GM19324 (cell line): Measurements from ENCODE around the gene NAALADL2.
"Not testable (repeated sequence)": the region's sequence is repeated elsewhere in the genome, so short reads cannot be mapped to it uniquely, and the experiment has no call there.

Experiments used
- ATAC-seq: cut with Tn5 transposase; IDR thresholded peaks from one replicate; pipeline ENCODE4 v1.9.1; 2021; ENCODE audit warnings: mild to moderate bottlenecking, moderate library complexity; ENCODE audit not compliant: unreplicated experiment, low FRiP score

Gene NAALADL2

DNA sequence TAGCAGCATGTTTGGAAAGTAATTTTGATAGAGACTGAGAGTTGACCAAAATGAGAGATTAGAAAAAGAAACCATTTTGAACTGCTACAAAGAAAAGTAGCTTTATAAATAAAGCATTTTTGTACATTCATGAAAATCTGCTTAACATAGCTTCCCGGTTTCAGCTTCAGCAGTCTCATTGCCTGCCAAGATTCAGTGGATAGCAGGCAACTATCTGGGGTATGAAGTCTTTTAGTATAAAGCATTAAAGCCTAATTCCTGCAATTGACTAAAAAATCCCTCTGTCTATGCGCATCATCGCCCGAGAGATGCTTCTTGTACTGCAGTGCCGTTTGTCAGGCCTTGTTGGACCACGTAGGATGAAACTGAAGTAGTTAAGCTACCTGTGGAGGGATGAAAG, 588.4 kb downstream of the NAALADL2 start:
- no peak for ATAC-seq

DNA sequence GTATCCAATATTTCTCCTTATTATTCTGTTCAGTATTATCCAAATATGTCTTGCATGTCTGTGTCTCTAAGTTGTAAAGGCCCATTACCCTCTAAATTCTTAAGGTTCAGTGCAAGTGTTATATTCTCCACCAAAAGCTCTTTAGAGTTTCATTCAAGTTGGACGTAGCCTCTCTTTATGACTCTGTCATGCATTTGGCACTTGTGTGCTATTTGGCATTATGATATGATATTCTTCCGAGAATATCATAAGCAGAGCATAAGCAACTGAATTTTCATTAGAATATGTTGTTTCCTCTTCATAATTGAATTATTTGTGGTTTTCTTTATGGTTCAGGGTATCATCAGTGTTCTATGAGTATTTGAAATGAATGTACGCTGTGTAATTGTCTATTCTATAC, 594.2 kb downstream of the NAALADL2 start:
- no peak for ATAC-seq

DNA sequence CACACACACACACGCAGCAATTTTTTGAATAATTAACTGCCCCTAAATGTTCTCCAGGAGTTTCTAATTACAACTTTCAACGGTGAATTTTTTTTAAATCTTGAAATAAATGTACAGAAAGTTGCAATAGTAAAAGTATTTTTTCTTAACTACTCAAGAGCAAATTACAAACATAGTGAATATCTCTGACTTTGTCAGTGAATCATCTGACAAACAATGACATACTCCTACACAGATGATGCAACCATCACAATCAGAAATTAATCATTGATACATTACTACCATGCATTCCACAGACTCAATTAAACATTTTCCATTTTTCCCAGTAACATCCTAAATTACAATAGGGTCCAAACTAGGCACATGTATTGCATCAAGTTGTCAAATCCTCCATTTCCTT, 597.3 kb downstream of the NAALADL2 start:
- no peak for ATAC-seq

DNA sequence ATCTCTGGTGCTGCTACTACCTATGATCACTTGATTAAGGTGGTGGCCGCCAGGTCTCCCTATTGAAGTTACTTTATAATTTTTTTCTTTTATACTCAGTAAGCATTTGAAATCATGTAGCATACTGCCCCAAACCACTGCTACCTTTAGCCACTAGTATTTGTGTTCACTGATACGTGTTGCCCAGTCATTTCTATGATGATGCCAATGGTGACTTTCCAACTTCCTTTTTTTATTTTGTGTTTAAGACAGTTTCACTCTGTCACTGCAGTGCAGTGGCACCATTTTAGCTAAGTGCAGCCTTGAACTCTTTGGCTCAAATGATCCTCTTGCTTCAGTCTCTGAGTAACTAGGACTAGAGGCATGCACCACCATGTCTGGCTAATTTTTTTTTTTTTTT, 598.2 kb downstream of the NAALADL2 start:
- no peak for ATAC-seq

DNA sequence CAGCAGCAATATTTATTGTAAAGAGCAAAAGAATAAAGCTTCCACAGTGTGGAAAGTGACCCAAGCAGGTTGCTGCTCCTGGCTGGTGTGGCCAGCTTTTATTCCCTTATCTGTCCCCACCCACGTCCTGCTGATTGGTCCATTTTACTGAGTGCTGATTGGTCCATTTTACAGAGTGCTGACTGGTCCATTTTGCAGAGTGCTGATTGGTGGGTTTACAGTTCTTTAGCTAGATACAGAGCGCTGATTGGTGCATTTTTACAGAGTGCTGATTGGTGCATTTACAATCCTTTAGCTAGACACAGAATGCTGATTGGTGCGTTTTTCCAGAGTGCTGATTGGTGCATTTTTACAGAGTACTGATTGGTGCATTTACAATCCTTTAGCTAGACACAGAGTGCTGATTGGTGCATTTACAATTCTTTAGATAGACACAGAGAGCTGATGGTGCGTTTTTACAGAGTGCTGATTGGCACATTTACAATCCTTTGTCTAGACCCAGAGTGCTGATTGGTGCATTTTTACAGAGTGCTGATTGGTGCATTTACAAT, 601.8 kb downstream of the NAALADL2 start:
- not testable (repeated sequence) for ATAC-seq

DNA sequence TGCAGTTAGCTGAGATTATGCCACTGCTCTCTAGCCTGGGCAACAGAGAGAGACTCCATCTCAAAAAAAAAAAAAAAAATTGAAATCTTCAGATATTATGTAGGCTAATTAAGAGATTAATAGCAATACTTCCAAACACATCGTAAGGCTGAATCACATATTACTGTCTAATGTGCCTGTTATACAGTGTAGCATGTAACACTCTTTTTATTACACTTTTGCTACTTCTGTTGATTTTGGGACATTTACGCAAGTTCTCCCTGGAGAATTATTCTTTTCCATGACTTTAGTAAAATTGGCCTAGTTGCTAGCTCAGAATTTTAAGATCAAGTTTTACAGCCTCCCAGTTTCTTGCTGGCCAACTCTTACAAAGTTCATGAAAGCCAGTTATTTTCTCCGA, 605.2 kb downstream of the NAALADL2 start:
- no peak for ATAC-seq

DNA sequence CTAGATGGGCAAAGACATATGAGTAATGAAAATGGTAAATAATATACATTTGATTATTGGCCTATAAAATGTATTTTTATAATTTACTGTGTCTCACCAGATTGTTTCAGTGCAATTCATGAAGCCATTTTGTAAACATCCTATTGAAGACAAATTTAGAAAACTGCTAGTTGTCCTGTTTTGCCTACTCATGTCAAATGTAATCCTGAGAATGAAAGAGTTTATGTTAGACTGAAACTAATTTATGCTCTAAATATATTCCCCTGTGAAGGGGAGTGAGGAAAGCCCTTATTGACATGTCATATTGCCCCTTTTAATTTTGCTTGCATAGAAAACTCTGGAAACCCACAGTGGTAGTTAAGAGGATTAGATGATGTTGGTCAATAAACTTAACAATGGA, 610.0 kb downstream of the NAALADL2 start:
- no peak for ATAC-seq

DNA sequence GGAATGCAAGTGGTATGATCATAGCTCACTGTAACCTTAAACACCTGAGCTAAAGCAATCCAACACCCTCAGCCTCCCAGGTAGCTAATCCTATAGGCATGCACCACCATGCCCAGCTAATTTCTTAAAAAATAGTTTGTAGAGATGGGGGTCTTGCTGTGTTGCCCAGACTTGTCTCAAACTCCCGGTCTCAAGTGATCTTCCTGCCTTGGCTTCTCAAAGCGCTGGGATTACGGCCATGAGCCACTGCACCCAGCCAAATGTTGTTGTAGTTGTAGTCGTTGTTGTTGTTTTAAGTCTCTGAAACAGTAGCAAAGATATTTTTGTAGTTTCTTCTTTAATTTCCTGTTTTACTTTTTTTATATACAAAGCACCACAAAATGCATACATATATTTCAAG, 616.6 kb downstream of the NAALADL2 start:
- no peak for ATAC-seq

DNA sequence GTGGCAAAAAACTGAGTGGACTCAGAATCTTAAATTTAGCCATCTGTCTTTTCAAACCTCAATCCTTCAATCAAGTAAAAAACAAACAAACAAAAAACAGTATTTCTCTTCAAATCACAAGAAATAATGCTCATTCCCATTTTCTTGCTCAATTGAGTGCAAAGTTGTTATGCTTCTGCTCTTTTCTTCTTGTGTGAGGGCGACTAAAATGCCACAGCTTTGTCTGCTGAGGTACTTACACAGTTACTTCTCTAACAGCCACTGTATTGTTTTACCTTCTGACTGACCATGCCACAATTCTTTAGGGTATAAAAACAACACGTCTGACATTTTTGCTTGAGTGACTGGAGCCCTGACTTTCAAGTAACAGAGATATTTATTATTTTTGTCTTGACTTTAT, 617.4 kb downstream of the NAALADL2 start:
- ATAC-seq, result no peak

DNA sequence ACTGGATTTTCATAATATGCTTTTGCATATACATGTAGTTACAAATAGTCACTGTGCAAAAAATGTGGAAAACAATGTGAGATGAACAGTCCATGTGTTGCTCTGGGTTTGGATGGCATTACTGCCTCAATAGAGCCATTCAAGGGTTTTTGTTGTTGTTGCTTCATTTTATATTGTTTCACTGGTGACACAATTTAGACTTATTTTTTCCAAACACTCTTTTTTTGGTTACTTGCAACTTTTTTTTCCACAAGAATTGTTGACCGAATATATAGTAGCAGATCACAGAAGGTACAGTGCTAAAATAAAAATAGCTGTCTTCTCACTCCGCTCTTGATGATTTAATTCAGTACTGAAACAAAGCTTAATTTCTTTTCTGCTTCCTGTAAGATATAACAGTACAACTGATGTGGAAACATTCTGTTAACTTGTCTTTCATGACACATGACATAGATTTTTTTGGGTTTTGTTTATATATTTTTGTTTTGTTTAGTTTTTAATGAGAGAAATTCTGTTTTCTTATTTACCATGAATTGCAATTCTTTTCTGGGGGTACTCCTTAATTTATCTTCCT, 618.6 kb downstream of the NAALADL2 start:
- peak; percentile 54 for ATAC-seq

DNA sequence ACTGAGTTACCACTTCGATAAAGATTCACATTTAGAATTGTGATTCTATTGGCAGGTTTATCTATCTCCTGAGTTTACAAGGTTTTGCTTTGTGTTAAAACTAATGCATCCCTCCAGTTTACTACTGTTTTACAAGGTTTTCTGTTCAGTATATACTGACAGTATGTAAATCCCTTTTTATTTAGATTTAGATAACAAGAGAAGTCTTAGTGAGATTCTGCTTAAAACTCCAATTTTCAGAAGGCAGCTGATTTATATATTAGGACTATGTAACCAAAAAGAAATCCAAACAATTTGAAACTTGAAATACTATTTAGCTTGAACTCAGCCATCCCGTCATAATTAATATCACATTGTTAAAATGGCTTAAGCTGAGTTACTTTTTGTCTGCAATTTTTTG, 619.2 kb downstream of the NAALADL2 start:
- ATAC-seq, result no peak

DNA sequence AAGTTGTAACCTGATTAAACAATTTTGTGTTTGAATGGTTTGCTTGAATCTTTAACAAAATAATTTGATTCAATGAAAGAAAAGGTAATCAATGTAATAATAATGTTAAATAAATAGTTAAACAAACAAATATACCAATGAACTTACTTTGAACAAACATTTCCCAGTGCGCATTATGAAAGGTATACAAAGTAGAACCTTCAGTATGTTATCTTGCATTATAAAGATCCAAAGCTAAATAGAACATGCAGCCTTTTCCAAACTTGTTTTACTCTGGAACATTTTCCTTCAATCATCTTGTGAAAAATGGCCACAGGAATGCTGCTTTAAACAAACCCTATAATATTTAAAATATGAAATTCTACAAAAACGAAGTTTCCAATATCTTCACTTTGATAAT, 620.0 kb downstream of the NAALADL2 start:
- ATAC-seq, result no peak

DNA sequence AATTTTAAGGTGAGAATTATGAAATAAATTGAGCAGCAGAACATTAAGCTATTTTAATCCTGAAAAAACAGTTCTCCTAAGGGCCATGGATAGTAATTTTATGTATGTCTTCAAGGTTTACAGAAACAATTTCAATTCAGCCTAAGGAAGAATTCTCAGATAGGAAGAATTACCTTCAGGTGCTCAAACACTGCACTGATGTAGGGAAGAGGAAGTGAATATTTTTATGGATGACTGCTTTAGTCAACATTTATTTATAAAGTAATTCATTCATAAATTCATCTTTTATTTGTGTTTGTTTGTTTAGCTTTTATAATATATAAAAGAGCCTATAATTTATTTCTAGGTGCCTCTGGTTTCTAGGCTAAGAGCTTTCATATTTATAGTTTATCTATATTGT, 620.7 kb downstream of the NAALADL2 start:
- ATAC-seq, result no peak

DNA sequence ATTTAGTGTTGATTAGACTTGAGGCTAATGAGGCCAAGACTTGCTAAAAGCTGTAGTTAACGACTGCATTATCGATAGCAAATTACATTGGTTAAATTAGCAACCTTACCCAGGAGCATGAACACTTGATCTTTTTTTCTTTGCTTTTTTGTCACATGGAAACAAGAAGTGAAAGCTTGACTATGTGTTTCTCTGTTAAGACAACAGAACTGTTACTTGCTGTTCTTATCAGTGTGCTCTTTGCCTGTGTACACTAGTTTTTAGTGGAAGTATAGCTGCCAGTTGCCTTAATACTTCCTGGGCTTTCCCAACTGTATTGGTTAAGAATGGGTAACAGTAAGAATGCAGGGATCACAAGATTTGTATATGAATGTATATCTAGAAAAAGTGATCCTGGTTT, 625.5 kb downstream of the NAALADL2 start:
- peak; percentile 47 for ATAC-seq

DNA sequence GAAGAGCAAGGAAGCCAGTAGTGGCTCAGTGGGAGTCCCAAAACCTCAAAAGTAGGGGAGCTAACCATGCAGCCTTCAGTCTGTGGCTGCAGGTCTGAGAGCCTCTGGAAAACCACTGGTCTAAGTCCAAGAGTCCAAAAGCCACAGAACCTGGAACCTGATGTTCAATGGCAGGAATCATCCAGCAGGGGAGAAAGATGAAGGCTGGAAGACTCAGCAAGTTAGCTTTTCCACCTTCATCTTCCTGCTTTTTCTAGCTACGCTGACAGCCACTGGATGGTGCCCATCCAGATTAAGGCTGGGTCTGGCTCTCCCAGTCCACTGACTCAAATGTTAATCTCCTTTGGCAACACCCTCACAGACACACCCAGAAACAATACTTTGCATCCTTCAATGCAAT, 626.3 kb downstream of the NAALADL2 start:
- no peak for ATAC-seq

DNA sequence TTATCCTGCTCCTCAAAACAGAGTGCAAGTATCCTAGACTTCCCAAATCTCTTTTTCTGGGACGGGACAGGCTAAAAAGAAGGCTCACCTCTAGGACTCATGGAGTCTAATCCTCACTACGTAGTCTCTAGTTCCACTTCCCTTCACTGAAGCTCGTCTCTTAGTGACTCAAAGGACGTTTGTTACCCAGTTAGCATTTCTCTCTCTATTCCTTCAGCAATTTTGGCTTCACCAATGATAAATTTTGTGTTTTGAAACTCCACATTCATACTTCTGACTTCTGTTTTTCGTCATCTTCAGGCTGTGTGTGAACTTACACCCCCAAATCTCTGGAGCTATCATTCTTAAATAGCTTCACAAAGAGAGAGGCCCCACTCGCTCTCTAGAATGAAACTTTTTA, 627.1 kb downstream of the NAALADL2 start:
- peak; percentile 40 for ATAC-seq

DNA sequence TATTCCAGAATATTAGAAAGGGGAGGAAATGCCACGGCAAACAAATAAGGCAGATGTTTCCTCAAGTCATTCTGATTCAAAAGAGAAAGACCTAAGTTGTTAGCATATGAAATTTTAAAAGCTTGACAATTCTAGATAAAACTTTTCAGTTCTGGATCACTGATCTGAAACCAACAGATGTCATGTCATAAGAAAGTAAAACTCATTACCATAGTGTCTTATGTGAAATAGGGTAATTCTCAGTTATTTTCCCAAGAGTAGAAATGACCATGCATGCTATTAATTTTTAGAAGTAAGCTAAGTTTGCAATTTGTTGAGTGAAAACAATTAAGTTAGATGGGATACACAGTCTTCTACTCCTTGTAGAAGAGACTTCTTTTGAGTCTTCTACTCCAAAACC, 630.3 kb downstream of the NAALADL2 start:
- ATAC-seq, result peak; percentile 33

DNA sequence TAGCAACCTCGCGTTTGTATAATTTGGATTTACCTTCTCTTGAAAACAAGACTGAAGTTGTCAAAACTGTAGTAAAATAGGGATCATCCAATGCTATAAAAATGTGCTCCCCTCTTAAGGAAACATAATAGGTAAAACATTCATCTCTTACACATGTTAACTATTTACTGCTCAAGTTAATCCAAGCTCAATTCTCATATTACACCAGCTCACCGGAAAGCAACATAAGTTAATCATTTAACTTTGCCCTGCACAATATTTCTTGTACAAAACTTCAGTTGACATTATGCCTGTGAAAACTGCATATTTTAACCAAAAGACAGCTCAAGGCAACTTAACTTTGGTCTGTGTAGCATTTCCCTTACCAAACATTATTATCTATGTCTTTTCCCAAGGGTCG, 634.2 kb downstream of the NAALADL2 start:
- ATAC-seq, result no peak

DNA sequence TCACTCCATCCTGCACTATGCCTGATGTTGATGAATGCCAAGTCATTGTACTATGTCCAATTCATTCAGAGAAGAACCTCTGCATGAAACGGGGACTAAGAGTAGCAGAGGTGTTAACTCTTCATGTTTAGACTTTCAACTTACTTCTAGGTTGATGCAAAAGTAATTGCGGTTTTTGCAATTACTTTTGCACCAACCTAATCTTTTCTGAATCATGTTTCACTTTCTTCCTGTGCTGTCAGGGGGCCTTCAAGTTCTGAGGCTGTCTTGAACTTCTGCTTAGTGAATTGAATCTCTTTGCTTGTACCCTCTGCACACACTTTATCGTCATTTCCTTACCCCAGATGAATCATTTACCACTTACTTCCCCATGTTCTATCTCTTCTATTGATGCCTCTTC, 636.2 kb downstream of the NAALADL2 start:
- ATAC-seq, result peak; percentile 66

DNA sequence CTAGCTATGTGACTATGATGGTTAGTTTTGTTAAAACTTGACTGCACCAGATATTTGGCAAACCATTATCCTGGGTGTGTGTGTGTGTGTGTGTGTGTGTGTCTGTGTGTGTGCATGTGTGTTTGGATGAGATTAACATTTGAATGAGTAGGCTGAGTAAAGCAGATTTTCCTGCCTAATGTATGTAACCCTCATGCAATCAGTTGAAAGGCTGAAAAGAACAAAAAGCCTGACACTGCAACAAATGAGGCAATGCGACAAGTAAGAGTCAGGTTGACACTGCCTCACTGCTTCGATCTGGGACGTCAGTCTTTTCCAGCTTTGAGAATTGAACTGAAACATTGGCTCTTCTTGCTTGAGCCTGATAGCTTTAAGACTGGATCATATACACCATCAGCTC, 643.0 kb downstream of the NAALADL2 start:
- no peak for ATAC-seq

DNA sequence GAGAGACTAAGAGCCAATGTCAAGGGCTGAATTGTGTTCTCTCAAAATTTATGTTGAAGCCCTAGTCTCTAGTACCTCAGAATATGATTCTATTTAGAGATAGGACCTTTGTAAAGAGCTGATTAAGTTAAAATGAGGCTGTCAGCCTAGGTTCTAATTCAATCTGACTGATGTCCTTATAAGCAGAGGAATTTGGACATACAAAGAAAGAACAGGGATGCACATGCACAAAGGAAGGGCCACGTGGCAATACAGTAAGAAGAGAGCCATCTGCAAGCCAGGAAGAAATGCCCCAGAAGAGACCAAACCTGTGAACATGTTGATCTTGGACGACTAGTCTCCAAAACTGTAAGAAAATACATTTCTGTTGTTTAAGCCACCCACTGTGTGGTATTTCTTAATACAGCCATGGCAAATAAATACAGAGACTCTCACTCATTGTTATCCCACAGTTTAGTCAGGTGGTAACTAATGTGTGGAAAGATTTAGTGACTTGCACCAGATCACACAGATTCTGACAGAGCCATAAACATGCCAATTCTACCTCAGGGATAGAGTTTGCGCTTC, 652.2 kb downstream of the NAALADL2 start:
- no peak for ATAC-seq

DNA sequence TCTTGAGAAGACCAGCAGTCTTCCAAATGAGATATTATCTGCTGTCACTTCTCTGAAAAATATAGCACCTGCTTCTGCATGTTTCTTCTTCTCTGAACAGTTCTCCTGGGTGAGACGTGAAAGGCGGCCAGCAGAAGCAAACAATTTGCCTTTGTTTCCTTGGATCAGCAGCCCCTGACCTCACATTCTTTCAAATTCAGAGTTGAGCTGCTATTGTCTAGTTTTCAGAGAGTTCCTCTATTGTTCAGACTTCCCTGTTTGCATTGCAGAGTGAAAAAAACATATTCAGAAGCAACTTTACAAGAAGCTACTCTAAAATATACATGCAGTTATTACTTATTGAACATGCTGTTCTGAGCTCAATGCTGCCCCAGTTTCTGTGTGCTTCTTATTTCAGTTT, 653.6 kb downstream of the NAALADL2 start:
- no peak for ATAC-seq

DNA sequence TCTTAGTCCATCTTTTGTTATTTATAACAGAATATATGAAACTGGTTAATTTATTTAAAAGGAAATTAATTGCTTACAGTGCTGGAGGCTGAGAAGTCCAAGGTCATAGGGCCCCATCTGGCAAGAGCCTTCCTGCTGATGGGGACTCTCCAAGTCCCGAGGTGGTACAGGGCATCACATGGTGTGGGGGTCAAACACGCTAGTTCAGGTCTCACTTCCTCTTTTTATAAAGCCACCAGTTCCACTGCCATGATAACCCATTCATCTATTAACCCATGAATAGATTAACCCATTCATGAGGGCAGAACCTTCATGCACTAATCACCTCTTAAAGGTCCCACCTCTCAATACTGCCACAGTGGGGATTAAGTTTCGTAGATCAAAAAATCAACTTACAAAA, 659.3 kb downstream of the NAALADL2 start:
- ATAC-seq, result no peak
